GM12878 (cell line): ENCODE results near the gene CAPN9. TPM values are rescaled to one million over a fixed set of nuclear protein-coding genes. Genes with fewer than 3 reads are reported as not detected.

Source experiments
- ATAC-seq: fragments of 200-7000 bp; cut with Tn5 transposase; 3 replicates; pipeline ENCODE4 v1.9.1; 2020; ENCODE audit warnings: mild to moderate bottlenecking, moderate library complexity
- BruUV-seq: library from RNA; stranded (reverse); fragments of 400-500 nt; replicated peaks from 2 replicates; lab custom pipeline; 2021; lab: Mats Ljungman, UMichigan
- CTCF ChIA-PET: fragments of 300-600 bp; sonication (Branson Sonifier 250); formaldehyde crosslinking; extraction: SDS; loops from one replicate; lab custom pipeline; 2021; ENCODE audit warnings: inconsistent platforms; lab: Yijun Ruan, JAX
- POLR2A ChIA-PET: fragments of 350-600 bp; formaldehyde crosslinking; extraction: SDS; loops from one replicate; lab custom pipeline; 2021; ENCODE audit warnings: inconsistent platforms; lab: Charles Lee
- RAD21 ChIA-PET: fragments of 300-600 bp; sonication (Branson Sonifier 250); formaldehyde crosslinking; loops from one replicate; lab custom pipeline; 2023; ENCODE audit warnings: antibody characterized with exemption; ENCODE audit not compliant: unreplicated experiment; lab: Charles Lee
- SMC1A ChIA-PET: fragments of 300-600 bp; sonication (Branson Sonifier 250); formaldehyde crosslinking; loops from one replicate; lab custom pipeline; 2023; ENCODE audit not compliant: unreplicated experiment, uncharacterized antibody; lab: Charles Lee
- DNase-seq: peaks from one replicate; pipeline ENCODE4 v3.0.0-alpha.2; 2011; ENCODE audit warnings: low read depth, low spot score
- FAIRE-seq: peaks from 3 replicates; lab custom pipeline; 2011; peaks lifted over from hg19 to GRCh38; lab: Jason Lieb, UNC
- H2AFZ ChIP-seq: 2 replicates; pipeline ENCODE4 v1.6.0; 2011; ENCODE audit warnings: low read depth, low read length, control low read depth; ENCODE audit not compliant: control insufficient read depth
- H3K27ac ChIP-seq: 2 replicates; pipeline ENCODE4 v1.5.1; 2011; ENCODE audit warnings: control low read depth; ENCODE audit not compliant: control insufficient read depth, insufficient read depth
- H3K27me3 ChIP-seq, 2 experiments: replicated peaks in 1 of 2; 2 replicates each; pipeline versions ENCODE4 v1.6.0 to v1.6.1; 2011; ENCODE audit warnings: low read length in 1 of 2; ENCODE audit not compliant: control insufficient read depth in 2 of 2, insufficient read depth in 2 of 2
- H3K36me3 ChIP-seq, 2 experiments: 2 replicates each; pipeline ENCODE4 v1.5.1; 2011; ENCODE audit warnings: low read length in 1 of 2; ENCODE audit not compliant: control insufficient read depth in 2 of 2, insufficient read depth in 2 of 2
- H3K4me1 ChIP-seq: 2 replicates; pipeline ENCODE4 v1.6.1; 2011; ENCODE audit warnings: mild to moderate bottlenecking, low read length, moderate library complexity, mixed read lengths; ENCODE audit not compliant: control insufficient read depth, insufficient read depth
- H3K4me2 ChIP-seq: 2 replicates; pipeline ENCODE4 v1.6.0; 2011; ENCODE audit warnings: control low read depth; ENCODE audit not compliant: control insufficient read depth, insufficient read depth
- H3K4me3 ChIP-seq: fragments of 200-600 bp; sonication (generic); 2 replicates; pipeline ENCODE4 v1.5.1; 2016
- H3K79me2 ChIP-seq: 2 replicates; pipeline ENCODE4 v1.6.0; 2011; ENCODE audit warnings: low read length; ENCODE audit not compliant: control insufficient read depth, insufficient read depth
- H3K9ac ChIP-seq: 2 replicates; pipeline ENCODE4 v1.8.0; 2011; ENCODE audit warnings: low read length, control low read depth, mixed read lengths; ENCODE audit not compliant: control insufficient read depth, insufficient read depth
- H3K9me3 ChIP-seq: replicated peaks from 3 replicates; pipeline ENCODE4 v1.5.1; 2011; ENCODE audit warnings: mild to moderate bottlenecking, low read length; ENCODE audit not compliant: control insufficient read depth, insufficient read depth
- H4K20me1 ChIP-seq: 2 replicates; pipeline ENCODE4 v1.6.0; 2011; ENCODE audit not compliant: control insufficient read depth, insufficient read depth
- BACH1 ChIP-seq: fragments of 450-650 bp; IDR thresholded peaks from 2 replicates; pipeline ENCODE4 v1.6.1; 2017; ENCODE audit warnings: mild to moderate bottlenecking, borderline replicate concordance
- JUND ChIP-seq: IDR thresholded peaks from 2 replicates; pipeline ENCODE4 v1.6.1; 2012; ENCODE audit warnings: low read depth, mild to moderate bottlenecking, low read length, improper control_type of control experiment, moderate library complexity
- MYB ChIP-seq: fragments of 150-350 bp; IDR thresholded peaks from 2 replicates; pipeline ENCODE4 v1.6.1; 2014; ENCODE audit warnings: mild to moderate bottlenecking, low read depth, low read length, borderline replicate concordance
- PAX8 ChIP-seq: fragments of 450-650 bp; IDR thresholded peaks from 2 replicates; pipeline ENCODE4 v1.6.1; 2017; ENCODE audit warnings: mild to moderate bottlenecking, moderate library complexity
- RAD21 ChIP-seq: IDR thresholded peaks from 2 replicates; pipeline ENCODE4 v1.6.1; 2011; ENCODE audit warnings: mild to moderate bottlenecking, low read depth, low read length, moderate library complexity; ENCODE audit not compliant: insufficient read depth
- RBBP5 ChIP-seq: fragments of 200-600 bp; sonication (generic); conservative IDR thresholded peaks from 2 replicates; pipeline ENCODE4 v1.6.1; 2016
- SMARCA5 ChIP-seq: fragments of 450-650 bp; IDR thresholded peaks from 2 replicates; pipeline ENCODE4 v1.6.1; 2017; ENCODE audit warnings: mild to moderate bottlenecking
- SP1 ChIP-seq: IDR thresholded peaks from one replicate; pipeline ENCODE4 v1.6.1; 2011; ENCODE audit warnings: low read depth, low read length
- STAT1 ChIP-seq: fragments of 450-650 bp; conservative IDR thresholded peaks from 2 replicates; pipeline ENCODE4 v1.6.1; 2014; ENCODE audit warnings: antibody characterized with exemption, mild to moderate bottlenecking
- YBX1 ChIP-seq: fragments of 450-650 bp; IDR thresholded peaks from 2 replicates; pipeline ENCODE4 v1.6.1; 2016; ENCODE audit warnings: antibody characterized with exemption
- WGBS: methylation state at CpG from one replicate; pipeline ENCODE4 v1.1.6; 2016; ENCODE audit warnings: low lambda C conversion rate; ENCODE audit not compliant: insufficient replicate concordance, insufficient coverage; ENCODE audit errors: missing lambda C conversion rate; 5-methylcytosine and 5-hydroxymethylcytosine counted together
- in situ Hi-C: fragments of 300-500 bp; cut with MboI; formaldehyde crosslinking; loops from 9 replicates; pipeline ENCODE4 v1.14.3; 2018; ENCODE audit warnings: mixed read lengths
- intact Hi-C: fragments of 100-400 bp; cut with micrococcal nuclease; formaldehyde crosslinking; loops from one replicate; pipeline ENCODE4 v1.14.2; 2022; ENCODE audit not compliant: unreplicated experiment
- polyA plus RNA-seq, 11 experiments: library from polyadenylated mRNA; depleted of rRNA in 4 of 11; unstranded in 6 of 11; stranded (reverse) in 5 of 11; fragments of >200 nt; fragmentation: Nextera tagmentation in 4 of 11; fragmentation: Illumina TruSeq in 1 of 11; extraction: Ambion mirVana in 4 of 11; extraction: Trizol in 1 of 11; gene quantifications; 1 replicate in 1 of 11; 2 replicates in 10 of 11; pipeline versions ENCODE4 v1.2.1 to v1.2.3, GENCODE V29; 2011 to 2016; ENCODE audit warnings: inconsistent platforms in 2 of 11, missing spikeins in 2 of 11, low read depth in 1 of 11
- total RNA-seq, 4 experiments: library from RNA; depleted of rRNA in 3 of 4; stranded (reverse); fragments of >200 nt in 3 of 4; fragmentation: Illumina TruSeq in 1 of 4; extraction: Trizol in 1 of 4; gene quantifications; 2 replicates each; pipeline versions ENCODE4 v1.2.1 to v1.2.3, GENCODE V29; 2013 to 2021
- TF ChIP-seq, protein P1 (sequence below): IDR thresholded peaks from 2 replicates; pipeline ENCODE4 v1.6.1; 2012; ENCODE audit warnings: mild to moderate bottlenecking, low read depth, low read length
- TF ChIP-seq, protein P2 (sequence below): fragments of 450-650 bp; IDR thresholded peaks from 2 replicates; pipeline ENCODE4 v1.6.1; 2017; ENCODE audit warnings: borderline replicate concordance
- TF ChIP-seq, protein P3 (sequence below): fragments of 450-650 bp; formaldehyde crosslinking; IDR thresholded peaks from 2 replicates; pipeline ENCODE4 v1.5.0; 2022; ENCODE audit warnings: mild to moderate bottlenecking, missing genetic modification characterization
- TF ChIP-seq, protein P4 (sequence below): IDR thresholded peaks from 2 replicates; pipeline ENCODE4 v1.6.1; 2011; ENCODE audit warnings: low read depth, mild to moderate bottlenecking, low read length, moderate library complexity, borderline replicate concordance; ENCODE audit errors: extremely low read depth

Gene CAPN9
- total and polyA plus RNA-seq, 10 of the 15 experiments (the other 5 are each of a cell fraction or from before 2014, with no cell fraction given): not detected

DNA sequence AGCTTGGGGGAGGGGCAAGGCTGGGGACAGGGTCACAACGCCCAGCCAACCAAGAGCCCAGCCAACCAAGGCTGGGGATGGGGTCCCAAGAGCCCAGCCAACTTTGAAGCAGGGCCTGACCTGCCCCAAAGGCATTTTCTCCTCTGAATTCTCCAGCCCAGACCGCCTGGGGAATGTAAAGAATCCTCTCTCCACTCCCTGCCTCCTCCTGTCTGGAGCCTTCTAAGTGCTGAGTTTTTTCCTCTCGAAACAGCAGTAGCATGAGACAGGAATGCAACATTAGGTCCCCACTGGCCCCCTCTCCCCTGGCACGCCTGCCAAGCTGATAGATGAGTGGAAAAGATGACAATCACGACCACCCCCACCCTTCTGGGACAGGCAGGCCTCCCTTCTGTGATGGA, 104.1 kb downstream of the CAPN9 start:
- no peaks in the 10 kb centered on the region for H3K4me1 ChIP-seq
- BruUV-seq: no TSS peak
- ChIA-PET CTCF (no interaction called here), SMC1A (no interaction called here), POLR2A (no interaction called here), RAD21 (no interaction called here)
- H3K9ac ChIP-seq: no peak overlapping the region
- TF ChIP-seq RAD21 (no peak), RBBP5 (no peak), PAX8 (no peak), SP1 (no peak), JUND (no peak), MYB (no peak), YBX1 (no peak), SMARCA5 (no peak), BACH1 (no peak), STAT1 (no peak)
- TF ChIP-seq, protein P1, sequence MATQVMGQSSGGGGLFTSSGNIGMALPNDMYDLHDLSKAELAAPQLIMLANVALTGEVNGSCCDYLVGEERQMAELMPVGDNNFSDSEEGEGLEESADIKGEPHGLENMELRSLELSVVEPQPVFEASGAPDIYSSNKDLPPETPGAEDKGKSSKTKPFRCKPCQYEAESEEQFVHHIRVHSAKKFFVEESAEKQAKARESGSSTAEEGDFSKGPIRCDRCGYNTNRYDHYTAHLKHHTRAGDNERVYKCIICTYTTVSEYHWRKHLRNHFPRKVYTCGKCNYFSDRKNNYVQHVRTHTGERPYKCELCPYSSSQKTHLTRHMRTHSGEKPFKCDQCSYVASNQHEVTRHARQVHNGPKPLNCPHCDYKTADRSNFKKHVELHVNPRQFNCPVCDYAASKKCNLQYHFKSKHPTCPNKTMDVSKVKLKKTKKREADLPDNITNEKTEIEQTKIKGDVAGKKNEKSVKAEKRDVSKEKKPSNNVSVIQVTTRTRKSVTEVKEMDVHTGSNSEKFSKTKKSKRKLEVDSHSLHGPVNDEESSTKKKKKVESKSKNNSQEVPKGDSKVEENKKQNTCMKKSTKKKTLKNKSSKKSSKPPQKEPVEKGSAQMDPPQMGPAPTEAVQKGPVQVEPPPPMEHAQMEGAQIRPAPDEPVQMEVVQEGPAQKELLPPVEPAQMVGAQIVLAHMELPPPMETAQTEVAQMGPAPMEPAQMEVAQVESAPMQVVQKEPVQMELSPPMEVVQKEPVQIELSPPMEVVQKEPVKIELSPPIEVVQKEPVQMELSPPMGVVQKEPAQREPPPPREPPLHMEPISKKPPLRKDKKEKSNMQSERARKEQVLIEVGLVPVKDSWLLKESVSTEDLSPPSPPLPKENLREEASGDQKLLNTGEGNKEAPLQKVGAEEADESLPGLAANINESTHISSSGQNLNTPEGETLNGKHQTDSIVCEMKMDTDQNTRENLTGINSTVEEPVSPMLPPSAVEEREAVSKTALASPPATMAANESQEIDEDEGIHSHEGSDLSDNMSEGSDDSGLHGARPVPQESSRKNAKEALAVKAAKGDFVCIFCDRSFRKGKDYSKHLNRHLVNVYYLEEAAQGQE: no peak
- TF ChIP-seq, protein P2, sequence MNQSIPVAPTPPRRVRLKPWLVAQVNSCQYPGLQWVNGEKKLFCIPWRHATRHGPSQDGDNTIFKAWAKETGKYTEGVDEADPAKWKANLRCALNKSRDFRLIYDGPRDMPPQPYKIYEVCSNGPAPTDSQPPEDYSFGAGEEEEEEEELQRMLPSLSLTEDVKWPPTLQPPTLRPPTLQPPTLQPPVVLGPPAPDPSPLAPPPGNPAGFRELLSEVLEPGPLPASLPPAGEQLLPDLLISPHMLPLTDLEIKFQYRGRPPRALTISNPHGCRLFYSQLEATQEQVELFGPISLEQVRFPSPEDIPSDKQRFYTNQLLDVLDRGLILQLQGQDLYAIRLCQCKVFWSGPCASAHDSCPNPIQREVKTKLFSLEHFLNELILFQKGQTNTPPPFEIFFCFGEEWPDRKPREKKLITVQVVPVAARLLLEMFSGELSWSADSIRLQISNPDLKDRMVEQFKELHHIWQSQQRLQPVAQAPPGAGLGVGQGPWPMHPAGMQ: no peak
- TF ChIP-seq, protein P3, sequence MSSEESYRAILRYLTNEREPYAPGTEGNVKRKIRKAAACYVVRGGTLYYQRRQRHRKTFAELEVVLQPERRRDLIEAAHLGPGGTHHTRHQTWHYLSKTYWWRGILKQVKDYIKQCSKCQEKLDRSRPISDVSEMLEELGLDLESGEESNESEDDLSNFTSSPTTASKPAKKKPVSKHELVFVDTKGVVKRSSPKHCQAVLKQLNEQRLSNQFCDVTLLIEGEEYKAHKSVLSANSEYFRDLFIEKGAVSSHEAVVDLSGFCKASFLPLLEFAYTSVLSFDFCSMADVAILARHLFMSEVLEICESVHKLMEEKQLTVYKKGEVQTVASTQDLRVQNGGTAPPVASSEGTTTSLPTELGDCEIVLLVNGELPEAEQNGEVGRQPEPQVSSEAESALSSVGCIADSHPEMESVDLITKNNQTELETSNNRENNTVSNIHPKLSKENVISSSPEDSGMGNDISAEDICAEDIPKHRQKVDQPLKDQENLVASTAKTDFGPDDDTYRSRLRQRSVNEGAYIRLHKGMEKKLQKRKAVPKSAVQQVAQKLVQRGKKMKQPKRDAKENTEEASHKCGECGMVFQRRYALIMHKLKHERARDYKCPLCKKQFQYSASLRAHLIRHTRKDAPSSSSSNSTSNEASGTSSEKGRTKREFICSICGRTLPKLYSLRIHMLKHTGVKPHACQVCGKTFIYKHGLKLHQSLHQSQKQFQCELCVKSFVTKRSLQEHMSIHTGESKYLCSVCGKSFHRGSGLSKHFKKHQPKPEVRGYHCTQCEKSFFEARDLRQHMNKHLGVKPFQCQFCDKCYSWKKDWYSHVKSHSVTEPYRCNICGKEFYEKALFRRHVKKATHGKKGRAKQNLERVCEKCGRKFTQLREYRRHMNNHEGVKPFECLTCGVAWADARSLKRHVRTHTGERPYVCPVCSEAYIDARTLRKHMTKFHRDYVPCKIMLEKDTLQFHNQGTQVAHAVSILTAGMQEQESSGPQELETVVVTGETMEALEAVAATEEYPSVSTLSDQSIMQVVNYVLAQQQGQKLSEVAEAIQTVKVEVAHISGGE (CRISPR knock-in tag): no peak
- TF ChIP-seq, protein P4, sequence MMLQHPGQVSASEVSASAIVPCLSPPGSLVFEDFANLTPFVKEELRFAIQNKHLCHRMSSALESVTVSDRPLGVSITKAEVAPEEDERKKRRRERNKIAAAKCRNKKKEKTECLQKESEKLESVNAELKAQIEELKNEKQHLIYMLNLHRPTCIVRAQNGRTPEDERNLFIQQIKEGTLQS: no peak
- no peak for ATAC-seq
- H3K27me3 ChIP-seq: no peaks in the 10 kb centered on the region
- H3K27ac ChIP-seq: no peak overlapping the region
- H3K79me2 ChIP-seq: no peaks in the 10 kb centered on the region
- in situ Hi-C loops (no loop called here), intact Hi-C loops (no loop called here)
- no peak overlapping the region for H2AFZ ChIP-seq
- H3K36me3 ChIP-seq: no peaks in the 10 kb centered on the region
- 17% methylated on average over 5 of the region's 5 CpGs for WGBS
- no peaks in the 10 kb centered on the region for H3K9me3 ChIP-seq
- no peak overlapping the region for H3K4me2 ChIP-seq
- FAIRE-seq: no peak
- no peaks in the 10 kb centered on the region for H4K20me1 ChIP-seq
- no peak for DNase-seq
- H3K4me3 ChIP-seq: no peak overlapping the region
